Pancreas (tissue), 10 donors: ENCODE measurements around the gene ZIC1. TPM values are rescaled to one million over a fixed set of nuclear protein-coding genes. Genes with fewer than 3 reads are reported as not detected.
A peak's percentile ranks its signal among the peaks of the same experiment; 100 is the strongest.

Source experiments
- ATAC-seq, 4 donors: fragments of 200-7000 bp; cut with Tn5 transposase; one replicate each; pipeline versions ENCODE4 v1.8.0 to v1.9.1; 2020; ENCODE audit warnings: mild to moderate bottlenecking in 4 of 4, moderate library complexity in 4 of 4
- DNase-seq, 6 donors: peaks; one replicate each; pipeline ENCODE4 v3.0.0-alpha.2; 2020
- FAIRE-seq: peaks from 2 replicates; lab custom pipeline; 2012; peaks lifted over from hg19 to GRCh38; lab: Jason Lieb, UNC
- H3K27ac ChIP-seq, 4 donors: fragments of 200-600 bp; sonication (generic); 1 replicate in 3 of 4; 2 replicates in 1 of 4; pipeline versions ENCODE4 v1.5.0 to v1.8.0; 2020
- H3K27me3 ChIP-seq, 4 donors: fragments of 200-600 bp; one replicate each; pipeline ENCODE4 v1.8.0; 2021
- H3K36me3 ChIP-seq, 3 donors: fragments of 200-600 bp; sonication (generic) in 1 of 3; one replicate each; pipeline versions ENCODE4 v1.5.0 to v1.8.0; 2020 to 2021
- H3K4me1 ChIP-seq, 3 donors: fragments of 200-600 bp; one replicate each; pipeline ENCODE4 v1.8.0; 2021
- H3K4me3 ChIP-seq, 4 donors: fragments of 200-600 bp; sonication (generic) in 2 of 4; one replicate each; pipeline versions ENCODE4 v1.5.0 to v1.8.0; 2020 to 2021
- H3K9me3 ChIP-seq, 4 donors: fragments of 200-600 bp; one replicate each; pipeline ENCODE4 v1.8.0; 2021
- WGBS, 2 donors: extraction: QIAGEN DNeasy Blood & Tissue Kit; methylation state at CpG; one replicate each; pipeline ENCODE4 v1.1.7; 2013; 5-methylcytosine and 5-hydroxymethylcytosine counted together
- intact Hi-C, 3 donors: fragments of 100-400 bp; cut with DNase I; formaldehyde crosslinking; loops; one replicate each; pipeline versions ENCODE4 v1.11.1 to v1.14.2; 2022
- polyA plus RNA-seq, 2 donors: library from polyadenylated mRNA; stranded (reverse); fragments of 200-250 nt; gene quantifications; one replicate each; pipeline ENCODE4 v1.2.3, GENCODE V29; 2013
- total RNA-seq, 6 donors: library from RNA; stranded (reverse); fragmentation: NEBNext Ultra II Directional in 4 of 6; extraction: Animal tissue kit (Norgen Biotek cat#: 25700) in 4 of 6; gene quantifications; one replicate each; pipeline versions ENCODE4 v1.2.1 to v1.2.4, GENCODE V29; 2021 to 2023
- TF ChIP-seq, protein P1 (sequence below), 4 donors: fragments of 200-600 bp; sonication (generic) in 3 of 4; IDR thresholded peaks; one replicate each; pipeline versions ENCODE4 v1.5.0 to v1.8.0; 2021; ENCODE audit warnings: antibody characterized with exemption in 4 of 4
- donor health status: healthy with polysubstance abuse.
- donor health status: DM: no; HTN: no; CAD: no; lungs with moderate emphysema.
- donor health status: DM: no; HTN: no; CAD: no.
- donor health status: control.
- donor health status: control.
- donor health status: Bipolar disorder and iron deficiency.
- donor health status: DM: yes; HTN: yes; CAD: no.
- donor health status: DM: no; HTN: no; CAD: no.
- donor health status: DM: no; HTN: no; CAD: no.
- donor health status: DM: yes; HTN: yes; CAD: no.

Gene ZIC1
- not detected for total RNA-seq
- polyA plus RNA-seq = not detected

DNA sequence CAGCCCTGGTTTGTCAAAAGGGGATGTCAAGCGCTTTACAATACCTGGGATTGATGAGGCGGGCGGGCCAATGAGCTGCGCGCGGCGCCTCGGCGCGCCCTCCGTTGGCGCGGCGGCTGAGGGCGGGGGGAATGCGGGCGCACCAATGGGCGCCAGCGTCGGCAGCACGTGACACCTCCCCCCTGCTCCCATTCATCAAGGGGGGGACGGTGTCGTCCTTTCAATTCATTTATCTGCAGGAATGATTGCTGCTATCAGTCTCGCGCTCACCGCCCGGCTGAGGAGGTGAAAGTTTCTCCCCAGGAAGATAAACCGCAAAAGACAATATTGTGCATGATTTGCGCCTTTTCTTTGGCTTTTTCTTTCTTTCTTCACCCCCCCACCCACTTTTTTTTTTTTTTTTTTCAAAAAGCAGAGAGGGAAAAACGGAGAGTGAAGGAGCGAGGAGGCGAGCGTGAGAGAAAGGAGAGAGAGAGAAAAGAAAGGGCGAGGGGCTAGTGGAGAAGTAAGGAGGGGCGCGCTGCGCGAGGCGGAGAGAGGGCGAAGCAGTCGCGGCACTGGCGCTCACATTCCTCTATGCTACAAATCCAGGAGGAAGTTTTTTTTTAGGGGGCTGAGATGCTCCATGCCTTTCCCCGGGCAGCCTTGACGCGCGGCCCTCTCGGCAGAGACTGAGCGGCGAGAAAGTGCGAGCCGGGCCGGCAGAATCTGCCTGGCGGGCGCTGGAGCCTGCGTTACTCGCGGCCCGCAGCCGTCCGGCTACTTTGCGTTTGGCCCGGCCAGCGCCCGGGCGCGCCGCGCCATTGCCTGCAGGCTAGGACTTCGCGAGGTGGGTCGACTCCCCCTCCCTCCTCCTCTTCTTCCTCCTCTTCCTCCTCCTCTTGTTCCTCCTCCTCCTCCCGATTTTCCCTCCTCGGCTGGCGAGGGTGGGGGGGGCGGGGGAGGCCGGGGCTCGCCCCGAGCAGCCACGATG, at the start of gene ZIC1:
Gene ZIC1 (plus strand): TSS at position 223 of the 973 bp plus-strand sequence. CDS start 748 bp downstream, at position 971.
- 13 to 14% methylated on average over 71 to 80 of the region's 80 CpGs for WGBS, 2 donors

DNA sequence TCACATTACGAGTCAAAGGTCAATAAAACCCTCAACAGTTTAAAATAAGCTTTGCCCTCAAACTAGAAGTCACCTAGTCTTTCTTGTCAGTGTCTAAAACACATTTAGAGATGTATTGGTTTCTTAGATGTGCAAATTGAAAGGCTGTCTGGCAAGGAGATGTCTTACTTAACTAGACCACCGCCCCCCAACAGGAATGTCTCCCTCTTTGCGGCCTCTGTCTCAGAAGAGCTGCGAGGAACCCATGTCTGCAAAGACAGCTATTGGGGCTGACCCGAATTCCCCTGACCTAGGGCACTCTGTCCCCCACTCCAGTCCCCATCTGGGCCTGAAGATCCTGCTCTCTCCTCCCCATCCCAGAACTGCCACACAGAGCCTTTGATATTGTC, 49.1 kb upstream of the ZIC1 start:
- Histone ChIP-seq H3K4me3 (no peak overlapping the region), H3K4me1 (no peaks in the 10 kb centered on the region), H3K36me3 (no peaks in the 10 kb centered on the region), H3K27ac (no peak overlapping the region), H3K9me3 (no peaks in the 10 kb centered on the region), H3K27me3 (peaks cover 8 to 57% (median 22%) of the 10 kb centered on the region in 4 donors)
- 15 to 22% methylated on average over 5 of the region's 5 CpGs for WGBS, 2 donors
- no peak for FAIRE-seq
- no peak for DNase-seq
- no peak for ATAC-seq
- intact Hi-C loops = loop anchor here in 1 of 3 donors (10.0 kb wide), 1 partner anchor 55 kb away; no protein-coding TSS in a partner anchor
- TF ChIP-seq, protein P1, sequence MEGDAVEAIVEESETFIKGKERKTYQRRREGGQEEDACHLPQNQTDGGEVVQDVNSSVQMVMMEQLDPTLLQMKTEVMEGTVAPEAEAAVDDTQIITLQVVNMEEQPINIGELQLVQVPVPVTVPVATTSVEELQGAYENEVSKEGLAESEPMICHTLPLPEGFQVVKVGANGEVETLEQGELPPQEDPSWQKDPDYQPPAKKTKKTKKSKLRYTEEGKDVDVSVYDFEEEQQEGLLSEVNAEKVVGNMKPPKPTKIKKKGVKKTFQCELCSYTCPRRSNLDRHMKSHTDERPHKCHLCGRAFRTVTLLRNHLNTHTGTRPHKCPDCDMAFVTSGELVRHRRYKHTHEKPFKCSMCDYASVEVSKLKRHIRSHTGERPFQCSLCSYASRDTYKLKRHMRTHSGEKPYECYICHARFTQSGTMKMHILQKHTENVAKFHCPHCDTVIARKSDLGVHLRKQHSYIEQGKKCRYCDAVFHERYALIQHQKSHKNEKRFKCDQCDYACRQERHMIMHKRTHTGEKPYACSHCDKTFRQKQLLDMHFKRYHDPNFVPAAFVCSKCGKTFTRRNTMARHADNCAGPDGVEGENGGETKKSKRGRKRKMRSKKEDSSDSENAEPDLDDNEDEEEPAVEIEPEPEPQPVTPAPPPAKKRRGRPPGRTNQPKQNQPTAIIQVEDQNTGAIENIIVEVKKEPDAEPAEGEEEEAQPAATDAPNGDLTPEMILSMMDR (IDR thresholded peaks at IDR 0.05) = no peak

More for the DNA sequence above, at the start of gene ZIC1:
- Histone ChIP-seq H3K27me3 (peaks cover 15 to 88% (median 29%) of the 10 kb centered on the region in 4 donors), H3K4me3 (peak within 1 kb of the TSS in 1 of 4 donors; percentile 41), H3K27ac (no peak within 1 kb of the TSS), H3K9me3 (no peaks in the 10 kb centered on the region), H3K36me3 (no peaks in the 10 kb centered on the region), H3K4me1 (peaks cover 0 to 7% (median 3%) of the 10 kb centered on the region in 3 donors)
- TF ChIP-seq, protein P1 (IDR thresholded peaks at IDR 0.05) = no peak
- no peak for DNase-seq
- intact Hi-C loops = loop anchor here in 1 of 3 donors (10.0 kb wide), 1 partner anchor 45 kb away; no protein-coding TSS in a partner anchor
- ATAC-seq = no peak
- no peak for FAIRE-seq

GRCh38 chr3:147360646-147361453, 48.3 kb upstream of the ZIC1 start:
- 7 to 8% methylated on average over 21 of the region's 21 CpGs for WGBS, 2 donors
- DNase-seq = no peak
- intact Hi-C loops = loop anchor here in 1 of 3 donors (10.0 kb wide), 1 partner anchor 54 kb away; no protein-coding TSS in a partner anchor
- Histone ChIP-seq H3K36me3 (no peaks in the 10 kb centered on the region), H3K4me3 (no peak overlapping the region), H3K27ac (no peak overlapping the region), H3K27me3 (peaks cover 8 to 52% (median 20%) of the 10 kb centered on the region in 4 donors), H3K9me3 (no peaks in the 10 kb centered on the region), H3K4me1 (no peaks in the 10 kb centered on the region)
- TF ChIP-seq, protein P1 (IDR thresholded peaks at IDR 0.05) = no peak
- ATAC-seq = no peak
- no peak for FAIRE-seq

- H3K27ac ChIP-seq = no peak overlapping the region
- intact Hi-C loops = loop anchor here in 1 of 3 donors (10.0 kb wide), 1 partner anchor 53 kb away; no protein-coding TSS in a partner anchor
- no peak overlapping the region for H3K4me3 ChIP-seq
- TF ChIP-seq, protein P1 (IDR thresholded peaks at IDR 0.05) = peak in 2 of 4 donors; percentile 21 to 23
- H3K36me3 ChIP-seq = no peaks in the 10 kb centered on the region
- ATAC-seq (no peak), DNase-seq (peak in 3 of 6 donors; percentile 32 to 80 (median 35)), FAIRE-seq (no peak)
- WGBS, 2 donors = 11 to 14% methylated on average over 12 of the region's 12 CpGs
- H3K9me3 ChIP-seq = no peaks in the 10 kb centered on the region
- H3K27me3 ChIP-seq = peaks cover 3 to 54% (median 15%) of the 10 kb centered on the region in 4 donors
- no peaks in the 10 kb centered on the region for H3K4me1 ChIP-seq
Measured at GRCh38 chr3:147361454-147362420, 47.4 kb upstream of the ZIC1 start.
